ENCODE measurements around the gene LRRC42. TPM values are rescaled to one million over a fixed set of nuclear protein-coding genes. Genes with fewer than 3 reads are reported as not detected.
"Not testable (repeated sequence)": the region's sequence is repeated elsewhere in the genome, so short reads cannot be mapped to it uniquely, and the experiment has no call there.

LRRC42 gene
- total and polyA plus RNA-seq, 12 donors: 15.2 to 43.4 (median 31.6) TPM

DNA sequence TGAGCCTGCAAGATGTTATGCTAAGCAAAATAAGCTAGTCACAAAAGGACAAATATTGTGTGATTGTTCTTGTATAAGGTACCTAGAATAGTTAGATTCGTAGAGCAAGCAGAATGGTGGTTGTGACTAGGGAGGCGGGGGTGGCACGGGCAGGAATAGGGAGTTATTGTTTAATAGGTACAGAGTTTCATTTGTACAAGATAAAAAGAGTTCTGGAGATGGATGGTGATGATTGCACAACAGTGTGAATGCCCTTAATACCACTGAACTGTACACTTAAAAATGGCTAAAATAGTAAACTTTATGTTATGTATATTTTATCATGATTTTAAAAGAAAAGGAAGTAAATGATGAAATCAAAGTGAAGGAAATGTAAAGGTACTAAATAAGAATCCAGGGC is 20.6 kb downstream of the LRRC42 start:
- intact Hi-C loops (cut with DNase I): no loop called here
- peaks cover 5 to 17% of the 10 kb centered on the region in 2 donors for H3K4me1 ChIP-seq (replicated peaks in 1 of 2)
- DNase-seq: no peak
- no peak overlapping the region for H3K4me3 ChIP-seq
- WGBS, 4 donors: 90 to 93% (median 91%) methylated on average over 3 of the region's 3 CpGs
- no peaks in the 10 kb centered on the region for H3K27me3 ChIP-seq
- no peak overlapping the region for H3K27ac ChIP-seq
- H3K36me3 ChIP-seq (replicated peaks in 1 of 2): peaks cover 0 to 71% of the 10 kb centered on the region in 2 donors
- no peaks in the 10 kb centered on the region for H3K9me3 ChIP-seq (replicated peaks in 1 of 3)
- TF ChIP-seq, protein P1, sequence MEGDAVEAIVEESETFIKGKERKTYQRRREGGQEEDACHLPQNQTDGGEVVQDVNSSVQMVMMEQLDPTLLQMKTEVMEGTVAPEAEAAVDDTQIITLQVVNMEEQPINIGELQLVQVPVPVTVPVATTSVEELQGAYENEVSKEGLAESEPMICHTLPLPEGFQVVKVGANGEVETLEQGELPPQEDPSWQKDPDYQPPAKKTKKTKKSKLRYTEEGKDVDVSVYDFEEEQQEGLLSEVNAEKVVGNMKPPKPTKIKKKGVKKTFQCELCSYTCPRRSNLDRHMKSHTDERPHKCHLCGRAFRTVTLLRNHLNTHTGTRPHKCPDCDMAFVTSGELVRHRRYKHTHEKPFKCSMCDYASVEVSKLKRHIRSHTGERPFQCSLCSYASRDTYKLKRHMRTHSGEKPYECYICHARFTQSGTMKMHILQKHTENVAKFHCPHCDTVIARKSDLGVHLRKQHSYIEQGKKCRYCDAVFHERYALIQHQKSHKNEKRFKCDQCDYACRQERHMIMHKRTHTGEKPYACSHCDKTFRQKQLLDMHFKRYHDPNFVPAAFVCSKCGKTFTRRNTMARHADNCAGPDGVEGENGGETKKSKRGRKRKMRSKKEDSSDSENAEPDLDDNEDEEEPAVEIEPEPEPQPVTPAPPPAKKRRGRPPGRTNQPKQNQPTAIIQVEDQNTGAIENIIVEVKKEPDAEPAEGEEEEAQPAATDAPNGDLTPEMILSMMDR (IDR thresholded peaks at IDR 0.05): no peak
- no peak for TF ChIP-seq POLR2A (IDR thresholded peaks at IDR 0.05)

GRCh38 chr1:53967409-53968124 is 21.4 kb downstream of the LRRC42 start:
- Histone ChIP-seq H3K9me3 (replicated peaks in 1 of 3) (no peaks in the 10 kb centered on the region), H3K36me3 (replicated peaks in 1 of 2) (peaks cover 0 to 69% of the 10 kb centered on the region in 2 donors), H3K27ac (no peak overlapping the region), H3K4me3 (no peak overlapping the region), H3K4me1 (replicated peaks in 1 of 2) (peaks cover 5 to 11% of the 10 kb centered on the region in 2 donors), H3K27me3 (no peaks in the 10 kb centered on the region)
- 86 to 97% (median 91%) methylated on average over 7 of the region's 7 CpGs for WGBS, 4 donors
- intact Hi-C loops (cut with DNase I): no loop called here
- TF ChIP-seq, protein P1 (IDR thresholded peaks at IDR 0.05): no peak
- no peak for TF ChIP-seq POLR2A (IDR thresholded peaks at IDR 0.05)
- DNase-seq: no peak

GRCh38 chr1:53968125-53968513 is 22.0 kb downstream of the LRRC42 start:
- no peak for TF ChIP-seq POLR2A (IDR thresholded peaks at IDR 0.05)
- TF ChIP-seq, protein P1 (IDR thresholded peaks at IDR 0.05): no peak
- peaks cover 0 to 6% of the 10 kb centered on the region in 2 donors for H3K4me1 ChIP-seq (replicated peaks in 1 of 2)
- H3K36me3 ChIP-seq (replicated peaks in 1 of 2): peaks cover 0 to 63% of the 10 kb centered on the region in 2 donors
- H3K27ac ChIP-seq: no peak overlapping the region
- DNase-seq: no peak
- 85 to 90% (median 86%) methylated on average over 2 of the region's 2 CpGs for WGBS, 4 donors
- H3K27me3 ChIP-seq: no peaks in the 10 kb centered on the region
- H3K9me3 ChIP-seq (replicated peaks in 1 of 3): no peaks in the 10 kb centered on the region
- no peak overlapping the region for H3K4me3 ChIP-seq
- intact Hi-C loops (cut with DNase I): no loop called here

DNA sequence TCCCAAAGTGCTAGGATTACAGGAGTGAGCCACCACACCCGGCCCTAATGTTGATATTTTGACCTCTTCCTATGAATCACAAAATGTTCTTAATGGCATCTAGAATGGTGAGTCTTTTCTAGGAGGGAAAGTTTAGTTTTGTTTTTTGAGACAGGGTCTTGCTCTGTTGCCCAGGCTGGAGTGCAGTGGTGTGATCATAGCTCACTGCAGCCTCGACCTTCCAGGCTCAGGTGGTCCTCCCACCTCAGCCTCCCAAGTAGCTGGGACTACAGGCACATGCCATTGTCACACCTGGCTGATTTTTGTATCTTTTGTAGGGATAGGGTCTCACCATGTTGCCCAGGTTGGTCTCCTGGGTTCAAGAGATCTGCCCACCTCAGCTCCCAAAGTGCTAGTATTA is 23.2 kb downstream of the LRRC42 start:
- H3K4me1 ChIP-seq (replicated peaks in 1 of 2); intact Hi-C loops (cut with DNase I); H3K27ac ChIP-seq; H3K9me3 ChIP-seq (replicated peaks in 1 of 3); DNase-seq; H3K27me3 ChIP-seq; H3K4me3 ChIP-seq: not testable (repeated sequence)
- peaks cover 0 to 58% of the 10 kb centered on the region in 2 donors for H3K36me3 ChIP-seq (replicated peaks in 1 of 2)
- WGBS, 4 donors: 87 to 100% (median 96%) methylated on average over 2 of the region's 2 CpGs

DNA sequence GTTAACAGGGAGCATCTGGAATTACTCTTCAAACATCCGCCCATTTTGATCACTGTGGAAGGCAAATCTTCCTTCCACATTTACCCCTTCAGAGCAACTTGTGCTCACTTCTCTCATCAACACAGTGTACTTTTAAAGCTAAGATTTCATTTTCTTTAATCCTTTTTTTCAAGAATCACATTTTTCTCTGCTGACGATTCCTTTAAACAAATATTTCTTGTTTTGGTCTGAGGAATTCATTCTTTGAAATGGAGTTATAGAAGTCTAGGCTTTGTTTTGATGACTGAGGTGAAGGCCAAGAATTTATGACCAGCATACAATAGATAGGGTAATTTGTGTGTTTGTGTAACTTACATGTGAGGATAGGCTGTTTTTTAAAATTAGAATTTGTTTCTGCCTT is 25.6 kb downstream of the LRRC42 start:
- DNase-seq: no peak
- H3K9me3 ChIP-seq (replicated peaks in 1 of 3): no peaks in the 10 kb centered on the region
- TF ChIP-seq, protein P1 (IDR thresholded peaks at IDR 0.05): no peak
- no peak for TF ChIP-seq POLR2A (IDR thresholded peaks at IDR 0.05)
- WGBS, 4 donors: 64 to 81% (median 80%) methylated on average over 2 of the region's 2 CpGs
- intact Hi-C loops (cut with DNase I): no loop called here
- no peak overlapping the region for H3K4me3 ChIP-seq
- H3K4me1 ChIP-seq (replicated peaks in 1 of 2): no peaks in the 10 kb centered on the region
- no peaks in the 10 kb centered on the region for H3K27me3 ChIP-seq
- H3K27ac ChIP-seq: no peak overlapping the region
- H3K36me3 ChIP-seq (replicated peaks in 1 of 2): peaks cover 0 to 50% of the 10 kb centered on the region in 2 donors
